Stromal cell of bone marrow (primary cell): Measurements from ENCODE around the gene EXOG.

ENCODE experiments used
- DNase-seq: peaks from one replicate; pipeline ENCODE4 v3.0.0-alpha.2; 2012; ENCODE audit warnings: low read depth

The EXOG gene

DNA sequence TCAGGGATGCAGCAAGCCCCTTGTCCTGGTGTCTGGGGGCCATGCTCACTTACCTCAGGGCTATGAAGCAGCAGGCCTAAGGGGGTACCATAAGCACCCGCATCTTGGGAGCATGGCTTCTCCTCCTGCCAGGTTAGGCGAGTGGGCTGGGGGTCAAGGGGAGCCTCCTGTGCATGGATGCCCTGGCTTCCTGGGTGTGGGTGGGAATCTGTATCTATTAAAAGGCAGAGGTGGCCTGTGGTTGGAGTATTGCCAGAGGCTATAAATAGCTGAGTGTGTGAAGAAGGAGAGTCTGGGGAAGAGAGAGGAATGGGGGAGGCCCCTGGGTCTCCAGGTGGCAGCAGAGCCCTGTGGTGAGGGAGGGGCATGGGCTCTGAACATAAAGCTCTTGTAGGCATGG is 22.9 kb upstream of the EXOG start:
- DNase-seq = no peak

DNA sequence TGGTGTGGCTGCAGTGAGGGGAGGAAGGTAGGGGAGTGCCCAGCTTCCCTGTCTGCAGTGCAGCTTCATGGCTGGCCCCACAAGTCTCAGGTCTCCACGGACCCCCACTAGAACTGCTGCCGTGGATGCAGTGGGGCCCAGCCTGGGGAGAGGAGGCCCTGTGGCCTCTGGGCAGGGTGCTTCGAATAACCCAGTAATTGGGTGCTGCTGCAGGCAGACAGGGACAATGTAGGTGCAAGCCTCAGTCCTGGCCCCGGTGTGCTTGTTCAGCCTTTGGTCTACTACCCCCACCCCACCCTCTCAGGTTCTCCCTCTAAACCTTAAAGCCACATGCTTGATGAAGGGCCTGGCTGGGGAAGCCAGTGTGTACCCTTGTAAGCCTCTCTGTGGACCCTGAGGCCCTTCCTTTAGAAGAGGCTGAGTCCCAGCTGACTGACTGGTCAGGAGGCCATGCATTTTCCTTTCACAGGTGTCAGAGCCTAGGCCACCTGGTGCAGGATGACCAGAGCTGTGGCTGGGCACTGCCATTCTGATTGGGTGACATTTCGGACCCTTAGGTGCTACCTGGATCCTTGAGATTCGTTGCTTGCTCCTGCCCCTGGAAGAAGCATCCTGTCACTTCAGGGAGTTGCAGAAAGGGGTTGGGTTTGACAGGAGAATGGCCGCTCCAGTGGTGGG is 21.1 kb upstream of the EXOG start:
- DNase-seq = no peak

DNA sequence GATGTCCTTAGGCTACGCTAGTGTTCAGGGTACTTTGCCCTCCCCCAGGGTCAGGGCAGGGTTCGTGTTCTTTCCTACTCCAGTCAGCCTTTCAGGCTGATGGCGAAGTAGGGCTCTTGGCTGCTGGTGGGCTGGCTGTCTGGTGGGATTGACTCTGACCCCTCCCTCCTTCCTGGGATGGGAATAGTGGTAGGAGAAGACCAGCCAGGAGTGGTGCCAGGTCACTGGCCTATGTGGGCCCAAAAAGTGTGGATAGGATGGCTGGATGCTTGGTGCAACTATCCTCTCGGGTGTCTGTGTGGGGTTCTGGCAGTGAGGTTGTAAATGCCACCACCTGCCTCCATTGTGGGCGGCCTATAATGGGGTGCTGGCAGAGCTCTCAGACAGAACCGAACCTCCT is 20.4 kb upstream of the EXOG start:
- no peak for DNase-seq

DNA sequence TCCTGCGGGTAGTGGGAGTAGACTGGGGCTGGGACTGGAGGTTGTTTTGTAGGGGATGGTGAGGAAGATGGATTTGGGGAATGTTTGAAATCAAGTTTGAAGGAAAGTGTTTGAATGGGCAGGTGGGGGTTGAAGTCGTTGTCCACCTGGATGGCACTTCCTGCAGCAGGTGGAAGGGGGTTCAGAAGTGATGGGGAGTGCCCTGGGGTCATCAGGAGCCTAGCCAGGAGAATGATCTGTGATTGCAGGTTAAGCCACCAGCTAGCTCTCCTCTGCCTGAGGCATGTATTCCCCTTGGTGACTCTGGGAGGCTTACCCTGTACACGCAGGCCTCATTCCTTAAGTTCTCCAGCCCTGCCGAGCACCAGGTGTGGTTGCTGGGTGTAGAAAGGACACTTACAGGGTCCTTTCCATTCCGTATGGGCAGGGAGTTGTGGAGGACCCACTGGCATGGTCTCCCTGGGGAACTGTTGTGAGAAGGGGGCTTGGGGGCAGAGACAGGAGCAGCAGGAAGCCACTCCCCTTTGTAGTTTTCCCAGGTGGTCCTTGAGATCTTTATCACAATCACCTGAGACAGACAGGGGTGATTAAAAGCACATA is 19.9 kb upstream of the EXOG start:
- DNase-seq = no peak

DNA sequence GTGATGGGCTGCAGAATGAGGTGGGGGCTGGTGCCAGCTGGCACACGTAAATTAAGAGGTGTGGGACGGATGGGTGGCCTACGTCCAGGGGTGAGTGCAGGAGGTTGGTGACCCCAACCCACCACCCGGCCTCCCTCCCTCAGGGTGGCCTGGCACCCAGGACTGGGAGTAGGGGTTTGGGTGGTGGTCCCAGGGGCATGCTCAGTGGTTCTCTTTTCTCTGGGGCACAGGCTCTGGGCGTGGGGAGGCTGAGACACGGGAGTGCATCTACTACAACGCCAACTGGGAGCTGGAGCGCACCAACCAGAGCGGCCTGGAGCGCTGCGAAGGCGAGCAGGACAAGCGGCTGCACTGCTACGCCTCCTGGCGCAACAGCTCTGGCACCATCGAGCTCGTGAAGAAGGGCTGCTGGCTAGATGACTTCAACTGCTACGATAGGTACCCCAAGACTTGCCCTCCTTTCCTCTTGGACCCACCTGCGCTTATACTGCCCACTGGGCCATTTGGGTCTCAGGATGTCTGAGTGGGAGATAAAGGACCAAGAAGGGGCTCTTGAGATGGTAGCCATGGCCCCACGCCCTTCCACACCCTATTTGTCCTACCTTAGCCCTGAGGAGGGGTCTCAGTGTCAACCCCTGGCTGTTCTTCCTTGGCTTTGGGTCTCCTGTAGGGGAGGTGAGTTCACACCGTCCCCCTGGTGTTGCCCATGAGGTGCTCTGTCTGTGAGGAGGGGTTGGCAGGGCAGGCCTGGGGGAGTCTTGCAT is 18.9 kb upstream of the EXOG start:
- no peak for DNase-seq

DNA sequence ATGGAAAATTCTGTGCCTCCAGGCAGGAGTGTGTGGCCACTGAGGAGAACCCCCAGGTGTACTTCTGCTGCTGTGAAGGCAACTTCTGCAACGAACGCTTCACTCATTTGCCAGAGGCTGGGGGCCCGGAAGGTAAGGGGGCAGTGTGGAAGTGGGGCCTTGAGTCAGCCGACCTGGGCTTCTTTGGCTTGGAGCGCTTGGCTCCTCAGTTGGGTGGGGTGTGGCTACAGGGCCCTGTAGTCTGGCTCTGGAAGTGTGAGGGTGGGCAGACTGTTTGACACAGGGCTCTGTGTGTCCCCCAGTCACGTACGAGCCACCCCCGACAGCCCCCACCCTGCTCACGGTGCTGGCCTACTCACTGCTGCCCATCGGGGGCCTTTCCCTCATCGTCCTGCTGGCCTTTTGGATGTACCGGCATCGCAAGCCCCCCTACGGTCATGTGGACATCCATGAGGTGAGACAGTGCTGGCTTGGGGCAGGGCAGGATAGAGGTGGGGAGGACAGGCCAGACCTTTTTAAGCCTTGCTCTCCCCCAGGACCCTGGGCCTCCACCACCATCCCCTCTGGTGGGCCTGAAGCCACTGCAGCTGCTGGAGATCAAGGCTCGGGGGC is 18.2 kb upstream of the EXOG start:
- no peak for DNase-seq

DNA sequence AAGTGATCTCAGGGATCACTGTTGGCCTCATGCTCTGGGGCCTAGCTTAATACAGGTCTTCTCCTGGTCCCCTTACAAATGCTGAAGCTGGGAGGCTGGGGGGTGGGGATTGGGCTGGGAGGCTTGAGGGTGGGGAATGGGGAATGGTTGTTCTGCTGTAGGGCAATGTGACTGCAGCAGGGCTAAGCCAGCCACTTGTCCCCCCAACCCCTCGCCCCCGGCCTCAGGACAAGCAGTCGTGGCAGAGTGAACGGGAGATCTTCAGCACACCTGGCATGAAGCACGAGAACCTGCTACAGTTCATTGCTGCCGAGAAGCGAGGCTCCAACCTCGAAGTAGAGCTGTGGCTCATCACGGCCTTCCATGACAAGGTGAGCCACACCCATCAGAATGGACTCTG is 17.2 kb upstream of the EXOG start:
- no peak for DNase-seq

DNA sequence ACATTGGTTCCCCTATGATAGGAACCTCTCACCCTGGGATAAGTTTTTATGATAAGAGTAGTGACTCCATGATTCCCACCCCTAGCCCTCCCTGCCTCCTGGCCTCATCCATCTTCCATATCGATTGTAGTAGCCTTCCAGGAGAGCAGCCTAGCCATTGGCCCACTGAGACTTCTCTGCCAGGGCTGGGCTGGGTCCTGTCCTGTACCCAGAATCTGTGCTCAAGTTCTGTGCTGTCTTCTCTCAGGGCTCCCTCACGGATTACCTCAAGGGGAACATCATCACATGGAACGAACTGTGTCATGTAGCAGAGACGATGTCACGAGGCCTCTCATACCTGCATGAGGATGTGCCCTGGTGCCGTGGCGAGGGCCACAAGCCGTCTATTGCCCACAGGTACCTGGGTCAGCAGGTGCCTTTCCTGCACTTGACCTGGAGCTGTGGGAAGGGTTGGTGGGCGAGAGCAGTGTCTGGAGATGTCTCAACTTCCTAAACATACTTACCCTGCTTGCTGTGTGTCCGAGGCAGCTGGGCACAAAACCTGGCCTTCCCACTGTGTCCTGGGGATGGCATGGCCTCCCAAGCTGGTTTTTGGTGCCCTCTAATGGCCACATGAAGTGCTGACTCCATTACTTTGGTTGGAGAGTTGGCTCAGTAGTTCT is 16.6 kb upstream of the EXOG start:
- DNase-seq = peak; percentile 43

DNA sequence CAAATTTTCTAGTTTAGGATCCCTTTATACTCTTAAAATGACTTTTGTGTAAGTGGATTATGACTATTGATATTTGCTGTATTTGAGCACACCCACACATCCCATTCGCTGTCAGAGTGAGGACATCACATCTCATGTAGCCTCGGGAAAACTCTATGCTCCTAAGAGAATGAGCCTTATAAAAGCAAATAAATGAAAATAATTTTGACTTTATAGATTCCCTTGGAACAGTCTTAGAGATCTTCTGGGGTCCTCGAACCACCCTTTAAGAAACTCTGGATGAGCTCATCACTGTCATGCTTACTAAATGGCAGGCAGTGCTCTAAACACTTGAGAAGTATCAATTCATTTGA is 16.1 kb upstream of the EXOG start:
- DNase-seq = no peak

DNA sequence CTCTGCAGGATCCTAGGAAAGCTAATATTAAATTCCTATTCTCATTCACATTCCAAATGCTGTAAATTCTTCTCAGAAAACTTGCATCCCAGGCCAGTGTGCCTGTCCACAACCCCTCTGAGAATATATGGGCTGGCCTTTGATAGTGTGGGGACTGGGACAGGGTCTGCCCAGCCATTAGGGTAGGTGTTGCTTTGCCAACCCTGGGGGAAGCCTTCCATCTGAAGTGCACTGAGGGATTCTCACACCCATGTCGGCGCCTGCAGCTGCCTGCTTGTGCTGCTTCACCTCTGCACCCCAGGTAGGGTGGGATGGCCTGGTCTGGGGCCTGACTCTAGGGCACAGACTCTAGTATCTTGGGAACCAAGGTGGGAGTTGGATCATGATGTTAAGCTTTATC is 15.2 kb upstream of the EXOG start:
- no peak for DNase-seq

DNA sequence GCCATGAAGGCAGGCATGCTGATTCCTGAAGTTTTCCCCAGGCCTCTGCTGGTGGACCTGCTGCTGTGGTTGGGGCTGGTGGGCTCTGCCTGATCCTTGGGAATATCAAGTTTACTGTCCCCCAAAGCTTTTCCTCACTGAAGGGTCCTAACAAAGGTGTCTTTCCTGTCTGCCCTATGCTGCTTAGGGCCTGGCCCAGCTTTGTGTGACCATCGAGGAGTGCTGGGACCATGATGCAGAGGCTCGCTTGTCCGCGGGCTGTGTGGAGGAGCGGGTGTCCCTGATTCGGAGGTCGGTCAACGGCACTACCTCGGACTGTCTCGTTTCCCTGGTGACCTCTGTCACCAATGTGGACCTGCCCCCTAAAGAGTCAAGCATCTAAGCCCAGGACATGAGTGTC is 13.2 kb upstream of the EXOG start:
- no peak for DNase-seq

DNA sequence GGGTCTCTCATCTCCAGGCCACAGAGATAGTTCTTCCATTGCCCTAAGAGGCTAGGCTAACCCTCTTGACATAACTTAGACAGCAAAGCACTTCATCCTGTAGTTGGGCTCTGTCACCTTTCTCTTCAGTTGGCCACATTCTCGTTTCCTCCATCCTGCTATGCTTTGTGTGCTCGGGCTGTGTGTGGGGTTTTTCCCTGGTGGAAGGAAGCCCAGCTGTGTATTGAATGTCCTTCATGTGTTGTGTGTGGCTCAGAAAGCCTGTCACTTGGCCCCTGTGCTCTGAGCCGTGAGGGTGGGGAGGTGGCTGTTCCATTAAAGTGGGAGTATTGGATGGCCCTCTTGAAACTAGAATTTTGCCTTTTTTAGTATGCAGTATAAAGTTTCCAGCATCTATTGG is 8.8 kb upstream of the EXOG start:
- DNase-seq = no peak

DNA sequence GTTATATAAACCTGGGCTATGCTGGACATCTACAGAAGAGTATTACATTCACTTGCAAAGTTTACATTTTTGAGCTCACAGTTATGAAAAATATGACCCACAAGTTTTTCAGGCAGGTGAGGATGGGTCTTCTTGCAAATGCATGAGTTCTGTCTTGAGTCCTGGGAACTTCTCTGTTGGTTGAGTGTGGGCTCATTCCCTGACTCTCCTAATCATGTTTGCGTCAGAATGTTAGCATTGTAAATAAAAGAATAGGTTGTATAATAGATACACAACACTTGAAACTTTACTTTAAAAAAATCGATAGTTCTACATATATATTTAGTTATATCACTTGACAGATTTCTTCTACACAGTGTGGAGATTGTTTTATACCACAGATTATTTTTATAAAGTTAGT is 7.2 kb upstream of the EXOG start:
- no peak for DNase-seq

DNA sequence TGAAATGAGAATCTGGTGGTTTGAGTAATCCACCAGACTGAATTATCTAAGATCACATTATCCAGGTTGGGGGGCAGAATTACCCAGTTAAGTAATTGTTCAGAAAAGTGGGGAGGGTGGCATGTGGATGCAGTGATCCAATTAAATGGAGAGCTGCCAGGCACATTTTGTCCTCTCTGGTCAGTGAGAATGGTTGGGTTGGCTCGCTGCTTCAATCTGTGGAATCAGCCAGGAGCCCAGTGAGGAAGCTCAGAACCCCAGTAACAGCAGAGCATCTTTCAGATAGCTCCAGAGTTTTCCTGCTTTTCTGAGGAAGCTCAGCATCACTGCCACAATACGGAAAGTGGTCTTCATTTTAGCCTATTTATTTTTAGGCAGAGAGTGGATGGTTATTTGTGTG is 6.4 kb upstream of the EXOG start:
- DNase-seq = no peak

DNA sequence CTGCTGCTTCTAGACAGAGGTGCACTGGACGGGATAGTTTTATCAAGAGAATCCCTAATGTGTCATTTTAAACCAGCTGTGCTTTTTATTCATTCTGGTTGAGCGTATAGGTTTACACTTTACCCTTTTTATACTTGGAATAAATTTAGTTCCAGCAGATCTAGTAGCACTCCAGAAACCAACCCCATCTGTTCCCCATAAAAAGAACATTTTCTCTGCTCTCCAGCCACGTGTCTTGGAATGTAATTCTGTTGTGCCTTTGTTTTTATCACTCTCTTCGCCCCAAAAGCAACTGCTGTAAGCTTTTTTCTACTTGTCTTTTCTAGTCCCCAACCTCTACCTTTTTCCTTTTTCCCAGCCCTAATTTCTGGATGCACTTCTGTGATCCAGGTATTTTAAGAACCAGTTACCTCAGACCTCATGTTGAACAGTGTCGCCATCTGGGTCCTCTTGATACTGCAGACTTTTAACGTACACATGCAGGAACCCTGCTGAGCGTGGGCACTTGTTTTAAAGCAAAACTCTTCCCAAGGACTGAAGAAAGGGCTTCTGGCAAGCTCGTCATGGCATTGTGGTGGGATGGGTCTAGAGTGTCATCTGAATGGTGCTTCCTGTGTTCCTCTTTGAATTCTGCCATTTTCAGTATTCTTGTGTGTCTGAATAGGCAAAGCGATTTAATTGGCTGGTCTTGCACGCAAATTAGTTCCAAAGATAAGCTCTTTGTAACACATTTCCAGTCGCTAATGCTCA is 5.7 kb upstream of the EXOG start:
- DNase-seq = no peak

DNA sequence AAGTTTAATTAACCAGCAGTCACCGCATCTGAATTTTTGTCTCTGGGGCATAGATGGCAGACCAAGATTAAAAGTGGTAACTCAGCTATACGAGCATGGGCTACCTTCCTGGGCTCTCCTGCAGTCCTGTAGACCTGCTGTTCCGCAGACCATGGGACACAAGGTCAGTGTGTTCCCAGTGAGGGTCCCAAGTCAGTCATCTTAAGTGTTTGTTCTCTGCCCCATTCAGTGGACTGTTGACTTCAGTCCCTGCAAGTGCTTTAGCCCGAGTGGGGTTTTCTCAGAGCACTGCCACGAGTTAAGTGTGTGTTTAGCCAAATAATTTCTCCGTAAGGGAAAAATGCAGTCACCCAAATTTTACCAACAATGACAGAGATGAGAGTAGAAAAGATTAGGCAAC is 4.9 kb upstream of the EXOG start:
- no peak for DNase-seq

DNA sequence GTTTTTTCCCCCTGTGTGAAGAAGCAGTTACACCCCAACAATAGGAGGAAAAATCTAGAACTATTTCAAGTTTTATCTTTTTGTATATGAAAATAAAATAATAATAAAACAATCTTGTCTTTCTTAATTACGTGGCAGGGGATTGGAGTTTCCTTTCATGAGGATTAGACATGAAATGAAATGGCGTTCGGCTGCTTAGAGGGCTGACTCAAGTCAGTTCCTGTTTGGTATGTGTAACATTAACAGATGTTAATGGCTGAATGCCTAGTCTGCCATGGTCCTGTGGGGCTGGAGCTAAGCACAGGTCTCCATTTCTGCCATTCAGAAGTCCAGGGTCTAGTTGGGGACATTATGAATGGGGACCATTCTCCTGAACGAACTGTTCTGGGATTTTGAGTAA is 3.1 kb upstream of the EXOG start:
- DNase-seq = peak; percentile 11

DNA sequence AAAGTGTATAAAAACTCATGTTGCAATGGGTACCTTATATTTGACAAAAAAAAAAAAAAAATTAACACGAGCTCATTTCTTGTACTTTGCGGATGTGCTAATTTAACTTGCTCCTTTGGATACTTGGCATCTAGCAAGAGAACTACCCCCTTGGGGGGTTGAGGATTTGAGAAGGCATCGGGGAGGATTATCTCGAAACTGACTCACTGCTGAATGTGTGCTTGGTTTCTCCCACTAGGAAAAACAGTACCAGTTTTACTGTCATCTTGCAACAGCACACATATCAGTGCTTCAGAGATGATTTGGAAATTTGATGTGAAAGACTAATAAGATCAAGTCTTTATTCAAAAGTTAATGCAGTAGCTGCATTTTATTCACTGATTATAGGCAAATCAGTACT is 891 bp downstream of the EXOG start:
- DNase-seq = peak; percentile 29

DNA sequence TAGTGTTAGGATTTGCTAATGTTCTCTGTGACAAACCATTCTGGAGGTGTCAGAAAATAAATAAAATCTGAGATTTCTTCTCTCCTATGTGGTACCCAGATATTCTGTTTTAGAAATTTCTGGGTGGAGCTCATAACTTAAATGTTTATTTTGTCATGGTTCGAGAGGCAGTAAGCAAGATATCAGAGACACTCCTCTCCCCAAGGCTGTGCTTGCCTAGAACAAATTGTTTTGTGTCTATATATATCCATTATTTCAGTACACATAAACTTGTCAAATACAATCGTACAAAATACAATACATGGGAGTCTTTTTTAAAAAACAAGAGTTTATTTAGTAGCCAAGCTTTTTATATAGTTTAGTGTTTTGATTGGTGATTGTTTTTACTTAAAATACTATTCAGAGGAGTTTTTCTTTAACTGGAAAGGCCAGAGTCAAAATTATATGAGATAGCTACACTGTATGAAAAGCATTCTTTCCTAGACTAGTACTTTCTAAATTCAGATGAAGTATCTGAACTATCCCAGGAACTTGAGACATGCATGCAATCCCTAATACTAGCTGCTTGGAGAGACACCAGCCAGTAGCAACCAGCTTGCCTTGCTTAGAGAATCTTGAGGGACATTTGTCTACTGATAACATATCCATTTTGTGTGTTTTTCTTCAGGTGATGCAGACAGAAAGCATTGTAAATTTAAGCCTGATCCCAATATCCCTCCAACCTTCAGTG is 4.7 kb downstream of the EXOG start:
- no peak for DNase-seq

DNA sequence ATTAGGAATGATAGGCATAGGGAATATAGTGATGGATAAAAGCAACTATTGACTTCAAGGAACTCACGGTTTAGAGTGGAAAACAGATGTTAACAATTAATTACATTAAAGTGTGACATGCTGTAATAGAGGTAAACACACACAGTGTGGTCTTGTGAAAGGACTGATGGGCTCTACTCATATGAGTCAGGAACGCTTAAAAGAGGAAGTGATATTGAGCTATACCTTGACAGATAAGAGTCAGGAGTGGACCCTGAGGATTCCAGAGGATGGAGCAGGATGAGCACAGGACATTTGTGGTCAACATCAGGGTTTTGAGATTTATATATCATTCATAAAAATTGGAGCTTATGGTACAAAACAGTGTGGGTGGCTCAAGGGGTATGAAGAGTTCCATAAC is 11.0 kb downstream of the EXOG start:
- no peak for DNase-seq

DNA sequence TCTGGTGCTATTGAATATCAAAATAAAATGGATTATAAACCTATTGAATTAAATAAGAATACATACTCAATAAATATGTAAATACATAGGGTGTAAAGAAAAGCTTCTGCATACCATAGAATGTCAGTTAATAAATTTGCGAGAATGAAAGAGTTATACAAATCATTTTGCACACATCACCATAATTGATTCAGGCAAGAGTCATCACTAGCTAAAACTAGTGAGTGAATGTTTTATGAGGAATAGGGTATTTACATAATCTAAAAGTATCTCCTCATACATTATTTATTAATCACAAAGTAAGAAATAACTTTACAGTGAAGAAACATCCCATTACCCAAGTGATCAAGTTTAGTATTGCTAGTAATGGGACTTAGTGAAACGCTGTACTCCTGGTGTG is 13.6 kb downstream of the EXOG start:
- no peak for DNase-seq
